Nephron progenitor cell (in vitro differentiated cells): ENCODE measurements around the gene GRM5.
"Not testable (repeated sequence)": the region's sequence is repeated elsewhere in the genome, so short reads cannot be mapped to it uniquely, and the experiment has no call there.

ENCODE experiments used
- DNase-seq: peaks from one replicate; pipeline ENCODE4 v3.0.0; 2021
- H3K27ac Mint-ChIP-seq: 2 replicates; pipeline ENCODE4 v1.8.0; 2021; ENCODE audit warnings: mild to moderate bottlenecking, moderate library complexity, mixed read lengths
- H3K27me3 Mint-ChIP-seq: 2 replicates; pipeline ENCODE4 v1.8.0; 2021; ENCODE audit warnings: mild to moderate bottlenecking, low read depth, mixed read lengths; ENCODE audit not compliant: poor library complexity
- H3K36me3 Mint-ChIP-seq: 2 replicates; pipeline ENCODE4 v1.8.0; 2021; ENCODE audit warnings: low read depth, mixed read lengths
- H3K4me1 Mint-ChIP-seq: 2 replicates; pipeline ENCODE4 v1.8.0; 2021; ENCODE audit warnings: mixed read lengths
- H3K4me3 Mint-ChIP-seq: 2 replicates; pipeline ENCODE4 v1.8.0; 2021; ENCODE audit warnings: mild to moderate bottlenecking, moderate library complexity, mixed read lengths
- H3K9me3 Mint-ChIP-seq: 2 replicates; pipeline ENCODE4 v1.8.0; 2021; ENCODE audit warnings: mild to moderate bottlenecking, moderate library complexity, mixed read lengths
- CTCF ChIP-seq: fragments of 200-600 bp; sonication (generic); IDR thresholded peaks from 2 replicates; pipeline ENCODE4 v1.5.0; 2021; ENCODE audit warnings: antibody characterized with exemption

The GRM5 gene

GRCh38 chr11:88536616-88537265 is 529.0 kb downstream of the GRM5 start:
- Mint-ChIP-seq H3K9me3 (no peaks in the 10 kb centered on the region), H3K36me3 (no peaks in the 10 kb centered on the region), H3K4me1 (no peaks in the 10 kb centered on the region), H3K27me3 (peaks cover 3% of the 10 kb centered on the region), H3K27ac (no peak overlapping the region), H3K4me3 (no peak overlapping the region)
- DNase-seq, result no peak
- no peak for TF ChIP-seq CTCF

GRCh38 chr11:88535916-88536547 is 529.8 kb downstream of the GRM5 start:
- Mint-ChIP-seq H3K27ac (no peak overlapping the region), H3K27me3 (peaks cover 3% of the 10 kb centered on the region), H3K36me3 (no peaks in the 10 kb centered on the region), H3K4me1 (no peaks in the 10 kb centered on the region), H3K9me3 (no peaks in the 10 kb centered on the region), H3K4me3 (no peak overlapping the region)
- no peak for TF ChIP-seq CTCF
- no peak for DNase-seq

- no peak overlapping the region for H3K4me3 Mint-ChIP-seq
- H3K27me3 Mint-ChIP-seq, result peaks cover 3% of the 10 kb centered on the region
- no peaks in the 10 kb centered on the region for H3K36me3 Mint-ChIP-seq
- DNase-seq, result no peak
- H3K27ac Mint-ChIP-seq, result no peak overlapping the region
- H3K4me1 Mint-ChIP-seq, result no peaks in the 10 kb centered on the region
- no peak for TF ChIP-seq CTCF
- H3K9me3 Mint-ChIP-seq, result no peaks in the 10 kb centered on the region
These were observed 530.5 kb downstream of the GRM5 start for GRCh38 chr11:88535266-88535665.

GRCh38 chr11:88534706-88535105 is 531.1 kb downstream of the GRM5 start:
- not testable (repeated sequence) for H3K9me3 Mint-ChIP-seq, H3K27me3 Mint-ChIP-seq, H3K4me3 Mint-ChIP-seq, H3K27ac Mint-ChIP-seq, H3K36me3 Mint-ChIP-seq, H3K4me1 Mint-ChIP-seq, DNase-seq

GRCh38 chr11:88534185-88534584 is 531.6 kb downstream of the GRM5 start:
- DNase-seq, result no peak
- H3K27ac Mint-ChIP-seq, result no peak overlapping the region
- no peaks in the 10 kb centered on the region for H3K27me3 Mint-ChIP-seq
- H3K9me3 Mint-ChIP-seq, result no peaks in the 10 kb centered on the region
- TF ChIP-seq CTCF, result no peak
- H3K4me1 Mint-ChIP-seq, result no peaks in the 10 kb centered on the region
- H3K4me3 Mint-ChIP-seq, result no peak overlapping the region
- H3K36me3 Mint-ChIP-seq, result no peaks in the 10 kb centered on the region

- no peaks in the 10 kb centered on the region for H3K27me3 Mint-ChIP-seq
These were observed 532.8 kb downstream of the GRM5 start for GRCh38 chr11:88533001-88533400.

More at GRCh38 chr11:88533001-88533400, 532.8 kb downstream of the GRM5 start:
- no peak overlapping the region for H3K27ac Mint-ChIP-seq
- no peak for TF ChIP-seq CTCF
- H3K4me1 Mint-ChIP-seq, result no peaks in the 10 kb centered on the region
- DNase-seq, result no peak
- H3K9me3 Mint-ChIP-seq, result no peaks in the 10 kb centered on the region
- H3K4me3 Mint-ChIP-seq, result no peak overlapping the region
- H3K36me3 Mint-ChIP-seq, result no peaks in the 10 kb centered on the region
